SHP77 (cell line): Measurements from ENCODE around the gene GRIP2.

Experiments used
- DNase-seq, 2 experiments: peaks; one replicate each; lab custom pipeline; 2025; lab: John Stamatoyannopoulos, UW

The GRIP2 gene

DNA sequence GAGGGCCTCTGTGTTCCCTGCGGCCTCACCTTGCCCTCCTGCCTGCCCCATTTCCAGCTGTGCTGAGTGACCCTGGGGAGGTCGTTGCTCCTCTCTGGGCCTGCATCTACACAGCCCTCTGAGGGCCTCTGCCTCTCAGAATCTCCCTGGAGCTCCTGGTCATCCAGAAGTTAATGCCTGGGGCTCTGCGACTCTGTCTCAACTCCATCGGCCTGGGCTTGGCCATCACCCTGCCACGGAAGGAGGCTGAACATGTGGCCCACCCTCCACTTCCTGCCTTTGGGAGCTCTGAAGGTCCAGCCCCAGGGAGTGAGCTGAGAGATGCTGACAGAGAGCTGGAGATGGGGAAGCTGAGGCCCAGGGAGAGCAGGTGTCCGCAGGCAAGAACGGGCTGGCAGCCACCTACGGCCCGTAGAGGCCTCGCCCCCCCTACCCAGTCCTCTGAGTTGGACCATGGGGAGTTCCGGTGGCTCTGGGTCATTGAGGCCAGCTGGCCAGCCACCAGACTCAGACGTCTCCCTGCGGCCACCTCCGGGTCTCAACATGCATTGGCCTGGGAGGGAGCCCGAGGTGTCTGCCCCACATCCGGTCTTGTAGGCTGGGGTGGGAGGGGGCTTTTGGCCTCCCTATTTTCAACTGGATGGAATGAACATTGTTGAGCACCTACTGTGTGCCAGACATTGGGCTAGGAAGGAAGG lies 34.2 kb downstream of the GRIP2 start:
- DNase-seq: no peak

DNA sequence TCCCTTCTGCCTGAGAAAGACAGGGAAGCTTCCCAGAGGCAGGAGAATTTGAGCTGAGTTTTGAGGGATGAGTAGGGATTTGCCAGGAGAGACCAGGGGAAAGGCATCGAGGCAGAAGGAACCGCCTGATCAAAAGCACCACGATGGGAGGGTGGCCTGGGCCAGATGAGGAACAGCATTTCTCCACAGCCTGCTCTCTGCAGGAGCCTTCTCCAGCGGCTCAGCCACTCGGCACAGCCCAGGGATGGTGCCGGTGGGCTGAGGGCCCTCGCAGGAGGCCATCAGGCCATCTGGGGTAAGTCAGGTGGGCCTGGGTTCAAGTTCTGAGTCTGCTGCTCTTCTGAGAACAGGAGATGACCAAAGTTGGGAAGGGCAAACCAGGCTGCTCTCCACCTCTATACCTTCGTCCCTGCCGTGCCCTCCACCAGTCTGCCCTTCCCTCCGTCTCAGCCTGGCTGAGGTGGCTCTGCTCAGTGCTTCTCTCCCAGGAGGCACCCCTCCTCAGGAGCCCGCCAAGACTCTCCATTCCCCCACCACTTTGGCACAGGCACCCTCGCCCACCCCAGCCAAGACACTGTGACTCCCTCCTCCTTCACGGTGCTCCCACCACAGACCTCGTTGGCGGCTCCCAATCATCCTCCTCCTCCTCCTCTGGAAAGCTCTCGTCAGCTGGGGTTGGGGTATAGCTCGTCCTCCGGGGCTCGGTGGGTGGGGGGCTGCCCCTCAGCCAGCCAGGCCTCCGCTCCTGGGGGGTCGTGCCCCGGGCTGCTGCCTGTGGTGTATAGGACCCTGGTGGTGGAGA lies 34.9 kb downstream of the GRIP2 start:
- DNase-seq: no peak

DNA sequence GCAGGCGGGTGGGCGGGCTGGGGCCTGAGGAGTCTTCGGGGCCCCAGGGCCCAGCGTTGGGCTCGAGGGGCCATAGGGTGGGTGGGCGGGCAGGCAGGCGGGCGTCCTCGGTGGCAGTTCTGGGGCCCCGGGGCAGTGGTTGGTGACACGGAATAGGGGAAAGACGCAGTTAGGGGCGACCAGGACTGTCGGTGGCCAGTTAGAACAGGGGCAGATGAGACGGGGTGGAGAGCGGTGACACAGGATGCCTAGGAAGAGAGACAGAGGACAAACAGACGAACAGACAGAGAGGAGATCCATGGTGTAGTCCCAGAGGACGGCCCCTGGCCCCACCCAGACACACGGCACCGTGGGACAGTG lies 36.5 kb downstream of the GRIP2 start:
- DNase-seq: no peak

DNA sequence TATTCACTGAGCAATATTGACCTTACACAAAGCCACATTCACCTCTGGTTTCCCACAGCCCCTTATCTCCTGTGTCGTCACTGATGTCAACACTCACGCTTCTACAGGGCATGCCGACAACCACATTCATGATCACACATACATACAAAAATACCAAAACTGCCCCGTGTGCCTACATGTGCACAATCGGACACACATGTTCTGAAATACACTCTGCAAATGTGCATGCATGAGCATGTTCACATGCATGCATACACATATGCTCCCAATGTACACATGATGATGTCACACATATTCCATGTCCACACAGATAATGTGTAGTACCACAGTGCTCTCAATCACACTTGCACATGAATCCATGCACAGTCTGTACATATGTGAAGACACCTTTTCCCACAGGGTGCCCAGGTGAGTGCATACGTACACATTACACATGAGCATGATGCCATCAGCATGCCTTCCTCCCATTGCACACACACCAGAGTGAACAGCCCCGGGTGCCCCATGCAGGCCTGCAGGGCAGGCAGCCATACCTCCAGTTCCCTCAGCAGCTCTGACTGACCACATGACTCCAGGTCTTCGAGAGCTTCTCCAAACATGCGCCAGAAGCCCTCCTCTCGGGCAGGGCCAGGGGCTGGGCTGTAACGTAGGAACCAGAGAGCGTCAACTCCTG lies 37.0 kb downstream of the GRIP2 start:
- DNase-seq: no peak

DNA sequence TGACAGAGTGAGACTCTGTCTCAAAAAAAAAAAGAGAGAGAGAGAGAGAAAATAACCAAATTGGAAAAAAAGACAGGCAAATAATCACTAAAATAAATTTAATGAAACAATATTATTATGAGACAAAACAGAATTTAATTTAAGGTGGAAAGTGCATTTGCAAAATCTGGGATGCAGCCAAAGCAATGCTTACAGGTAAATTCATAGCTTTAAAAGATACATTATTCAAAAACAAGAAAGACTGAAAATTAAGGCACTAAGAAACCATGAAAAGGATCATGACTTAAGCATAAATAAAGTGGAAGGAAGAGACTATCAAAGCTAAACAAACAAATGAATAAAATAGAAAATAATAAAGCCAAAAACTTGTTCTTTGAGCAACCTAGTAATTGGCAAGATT lies 37.7 kb downstream of the GRIP2 start:
- no peak for DNase-seq

DNA sequence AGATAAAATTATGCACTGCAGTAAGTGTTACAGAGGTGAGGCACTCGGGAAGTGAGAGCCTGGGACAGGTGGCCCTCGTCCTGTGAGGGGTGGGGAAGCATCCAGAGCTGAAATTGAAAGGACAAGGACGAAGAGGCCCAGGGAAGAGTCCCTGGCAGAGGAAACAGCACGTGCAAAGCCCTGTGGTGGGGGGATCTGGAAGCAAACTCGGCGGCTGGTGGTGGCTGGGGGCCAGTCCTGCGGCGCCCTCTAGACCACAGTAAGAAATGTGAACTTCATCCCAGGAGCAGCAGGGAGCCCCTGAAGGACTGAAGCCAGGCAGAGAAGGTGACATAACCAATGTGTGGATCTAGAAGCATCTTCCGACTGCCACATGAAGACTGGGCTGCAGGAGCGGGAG lies 42.8 kb downstream of the GRIP2 start:
- no peak for DNase-seq

DNA sequence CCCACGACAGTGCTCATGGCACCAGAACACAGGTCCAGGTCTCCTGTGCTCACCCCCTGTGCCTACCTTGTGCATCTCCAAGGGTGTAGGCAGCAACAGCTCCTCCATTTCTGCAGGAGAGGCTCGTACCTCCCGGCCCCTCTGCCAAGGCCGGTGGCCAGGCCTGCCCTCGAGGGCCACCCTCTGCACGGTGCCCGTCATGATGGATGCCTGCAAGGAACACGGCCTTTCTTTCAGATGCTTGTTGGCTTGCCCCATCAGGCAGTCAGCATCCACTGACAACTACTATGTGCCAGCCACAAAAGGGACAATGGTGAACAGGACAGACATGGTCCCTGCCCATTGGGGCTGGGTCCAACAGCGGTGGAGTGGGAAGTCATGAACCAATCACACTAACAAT lies 43.8 kb downstream of the GRIP2 start:
- DNase-seq: no peak

DNA sequence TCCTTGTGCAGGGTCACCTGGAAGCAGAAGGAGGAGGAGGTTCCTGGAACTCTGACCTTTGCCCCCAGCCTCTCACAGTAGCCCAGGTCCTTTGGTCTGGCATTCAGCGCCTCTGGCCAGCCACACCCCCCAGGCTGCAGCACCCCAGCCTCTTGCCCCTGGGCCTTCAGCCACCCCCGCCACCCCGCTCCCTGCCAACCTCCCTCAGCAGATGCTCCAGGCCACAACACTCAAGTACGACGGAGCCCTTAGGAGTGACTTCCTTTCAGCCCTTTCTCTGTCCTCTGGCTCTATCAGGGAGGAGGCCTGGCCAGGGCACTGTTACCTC lies 45.2 kb downstream of the GRIP2 start:
- DNase-seq: no peak

DNA sequence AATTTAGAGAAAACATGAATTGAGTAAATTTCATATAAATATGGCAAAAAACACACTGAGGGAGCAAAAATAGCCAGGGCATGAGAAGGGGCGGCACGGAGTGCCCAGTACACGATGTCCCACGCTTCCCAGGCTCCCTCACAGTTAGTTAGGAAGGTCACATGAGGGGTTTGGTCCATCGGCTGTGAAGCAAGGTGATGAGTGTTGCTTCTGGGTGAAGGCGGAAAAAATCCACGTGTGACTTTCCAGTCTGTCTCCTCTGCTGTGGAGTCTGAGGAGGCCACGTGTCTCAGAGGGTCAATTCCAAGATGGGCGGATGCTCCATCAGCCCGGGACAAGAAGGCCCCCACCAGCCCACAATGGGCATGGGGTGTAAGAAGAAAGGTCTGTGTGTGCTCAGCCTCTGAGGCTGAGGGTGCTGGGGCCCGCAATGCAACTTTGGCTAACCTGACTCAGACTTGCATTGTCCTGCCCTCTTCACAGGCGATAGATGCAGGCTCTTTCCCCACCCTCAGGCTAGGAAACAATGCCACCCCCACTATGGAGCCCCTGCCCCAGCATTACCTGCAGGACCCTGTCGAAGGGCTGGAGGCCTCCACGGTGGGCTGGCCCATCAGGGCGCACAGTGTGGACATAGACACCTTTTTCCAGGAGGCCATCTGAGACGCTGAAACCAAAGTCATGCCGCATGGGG lies 45.7 kb downstream of the GRIP2 start:
- no peak for DNase-seq

DNA sequence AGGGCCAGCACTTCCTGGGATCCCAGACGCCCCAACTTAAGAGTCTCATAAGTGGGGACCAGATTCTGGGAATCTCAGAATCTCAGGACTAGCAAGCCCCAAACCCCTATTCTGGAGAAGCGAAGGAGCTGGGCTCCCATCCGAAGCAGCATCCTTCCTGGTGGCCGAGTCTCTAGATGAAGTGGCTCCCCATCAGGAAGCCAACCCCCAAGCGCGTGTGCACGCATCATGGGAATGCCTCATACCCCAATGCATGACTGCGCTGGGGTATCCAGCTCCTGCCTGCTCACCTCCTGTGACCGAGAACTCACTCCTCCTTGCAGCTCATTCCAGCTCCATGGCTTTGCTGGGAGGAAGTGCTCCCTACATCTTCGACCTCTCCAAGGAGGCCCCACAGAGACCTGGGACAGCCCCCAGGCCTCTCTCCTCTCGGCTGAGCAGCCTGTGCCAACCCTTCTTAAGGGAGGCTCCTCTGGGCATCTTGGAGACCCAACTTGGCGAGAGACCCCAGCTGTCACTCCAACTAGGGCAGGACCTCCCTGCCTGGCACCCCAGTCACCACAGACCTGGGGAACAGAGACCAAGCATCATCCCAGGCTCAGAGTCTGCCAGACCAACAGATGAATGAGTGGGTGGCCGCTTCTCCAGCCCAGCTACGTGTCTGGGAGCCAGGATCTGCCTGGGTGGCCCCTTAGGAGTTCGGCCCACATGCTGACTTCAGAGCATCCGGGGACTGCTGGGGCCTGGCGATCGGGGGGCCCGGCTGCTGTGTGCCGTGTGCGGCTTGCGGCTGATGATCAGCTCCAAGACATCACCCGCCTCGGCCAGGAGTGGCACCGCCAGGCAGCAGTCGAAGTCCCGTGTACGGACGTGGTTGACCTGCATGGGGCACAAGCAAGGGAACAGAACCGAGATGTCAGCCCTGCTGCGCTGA lies 46.9 kb downstream of the GRIP2 start:
- no peak for DNase-seq

DNA sequence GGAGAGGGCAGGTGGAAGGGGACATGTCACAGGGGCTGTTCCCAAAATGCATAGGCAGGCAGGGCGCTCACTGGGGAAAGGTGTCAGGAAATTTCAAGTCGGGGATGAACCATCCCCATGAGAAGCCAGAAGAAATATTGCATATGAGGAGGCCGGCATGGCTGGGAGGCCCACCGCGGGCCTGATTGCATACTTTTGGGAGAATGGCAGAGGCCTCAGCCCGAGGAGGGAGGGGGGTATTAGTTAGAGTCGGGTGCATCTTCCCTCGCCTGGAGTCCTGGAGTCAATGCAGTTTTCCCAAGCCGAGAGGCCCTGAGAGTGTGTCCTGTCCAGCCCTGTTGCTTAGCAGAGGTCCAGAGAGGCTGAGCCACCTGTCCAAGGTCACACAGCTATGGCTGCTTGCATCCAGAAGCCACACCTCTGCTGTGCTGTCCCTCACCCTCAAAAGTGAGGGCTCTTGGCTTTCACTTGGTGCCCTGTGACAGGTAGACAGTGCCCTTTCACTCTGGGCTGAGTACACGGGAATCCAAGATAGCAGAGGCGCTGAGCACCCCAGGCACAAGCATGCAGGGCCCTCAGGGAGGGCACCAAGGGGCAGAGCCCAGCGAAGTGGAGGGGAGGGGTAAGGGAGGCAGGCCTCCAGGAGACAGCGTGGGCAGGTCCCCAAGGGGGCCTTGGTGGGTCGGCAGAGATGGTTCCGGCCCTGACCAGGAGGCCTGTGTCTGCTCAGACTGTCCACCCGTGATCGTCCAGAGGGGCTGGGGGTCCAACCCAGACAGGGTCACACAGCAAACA lies 48.5 kb downstream of the GRIP2 start:
- no peak for DNase-seq

DNA sequence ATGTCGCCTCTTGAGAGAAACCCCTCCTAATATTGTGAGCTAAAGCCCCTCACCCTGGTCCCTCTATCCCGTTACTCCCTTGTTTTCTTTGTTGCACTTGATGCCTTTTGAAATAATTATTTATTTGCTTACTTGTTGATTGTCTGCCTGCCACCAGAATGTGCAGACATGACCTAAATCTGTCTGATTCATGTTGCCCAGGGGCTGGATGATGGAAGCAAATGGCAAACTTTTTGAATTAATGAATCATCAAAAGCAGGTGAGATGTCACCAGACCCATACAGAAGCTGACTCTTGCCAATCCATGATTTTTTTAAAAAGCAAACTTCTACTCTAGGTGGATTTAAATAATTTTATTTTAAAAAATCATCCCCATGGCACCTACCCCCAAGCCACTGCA lies 49.3 kb downstream of the GRIP2 start:
- DNase-seq: no peak

DNA sequence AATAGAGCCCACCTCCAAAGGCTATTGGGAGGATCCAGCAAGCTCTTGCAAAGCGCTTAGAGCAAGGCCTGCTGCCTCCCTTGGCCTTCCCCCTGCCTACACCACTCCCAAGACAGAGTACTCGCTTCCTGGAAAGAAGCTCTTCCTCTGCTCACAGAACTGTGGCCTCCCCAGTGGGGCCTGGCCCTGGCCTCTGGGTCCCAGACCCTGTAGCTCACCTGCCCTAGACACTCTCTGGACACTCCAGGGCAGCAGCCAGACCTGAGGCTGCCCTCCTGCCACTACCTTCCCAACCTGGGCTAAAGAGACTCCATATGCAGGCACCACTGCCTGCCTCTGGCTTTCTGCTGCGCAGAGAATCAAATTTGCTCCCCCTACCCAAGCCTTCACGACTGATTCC lies 49.9 kb downstream of the GRIP2 start:
- DNase-seq: no peak

DNA sequence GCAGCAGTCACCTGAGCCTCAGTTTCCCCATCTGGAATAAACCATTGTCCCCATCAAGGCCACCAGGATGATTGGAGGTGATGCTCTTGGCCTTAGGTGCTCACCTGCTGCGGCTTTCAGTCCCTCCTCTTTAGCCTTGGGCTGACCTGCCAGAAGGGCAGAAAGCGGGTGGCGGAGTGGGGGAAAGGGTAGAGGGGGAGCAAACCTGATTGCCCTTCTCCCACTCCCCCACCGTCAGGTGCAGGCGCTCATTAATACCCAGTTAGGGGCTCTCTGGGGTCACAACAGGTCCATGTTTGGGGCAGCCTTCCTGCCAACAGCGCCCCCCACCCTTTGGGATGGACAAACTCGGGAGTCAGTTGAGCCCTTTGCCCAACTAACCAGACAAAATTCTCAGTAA lies 50.5 kb downstream of the GRIP2 start:
- no peak for DNase-seq

DNA sequence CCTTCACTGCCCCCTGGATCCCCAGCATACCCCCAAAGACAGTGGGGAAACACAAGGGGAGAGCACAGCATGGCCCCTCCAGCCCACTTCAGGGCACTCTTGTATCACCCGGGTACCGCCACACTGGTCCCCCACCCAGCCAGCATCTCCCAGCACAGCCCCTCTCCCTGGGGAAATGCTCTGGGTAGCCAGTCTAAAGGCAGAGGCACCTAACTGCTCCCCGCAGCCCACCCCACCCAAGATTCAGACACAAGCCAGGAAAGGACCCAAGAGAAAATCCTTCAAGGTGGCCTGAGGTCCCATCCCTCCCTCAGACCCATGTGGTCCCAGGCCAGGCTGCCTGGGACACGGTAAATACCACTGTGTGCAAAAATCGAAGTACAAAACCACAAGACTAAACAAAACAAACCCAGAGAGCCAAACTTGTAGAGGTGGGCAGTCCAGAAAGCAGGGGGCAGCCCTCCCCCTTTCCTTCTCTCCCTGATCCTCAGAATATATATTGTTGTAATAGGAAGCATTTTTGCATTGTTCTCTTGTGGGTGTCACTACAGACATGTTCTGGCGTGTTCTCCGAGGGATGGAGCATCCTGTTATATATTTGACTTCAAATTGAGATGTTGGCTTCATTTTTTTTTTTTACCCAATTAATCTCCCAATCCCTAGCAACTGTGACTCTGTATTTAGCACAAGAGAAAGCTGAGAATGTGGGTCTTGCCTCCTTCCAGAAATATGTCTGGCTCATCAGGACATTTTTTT lies 51.7 kb downstream of the GRIP2 start:
- DNase-seq: no peak

DNA sequence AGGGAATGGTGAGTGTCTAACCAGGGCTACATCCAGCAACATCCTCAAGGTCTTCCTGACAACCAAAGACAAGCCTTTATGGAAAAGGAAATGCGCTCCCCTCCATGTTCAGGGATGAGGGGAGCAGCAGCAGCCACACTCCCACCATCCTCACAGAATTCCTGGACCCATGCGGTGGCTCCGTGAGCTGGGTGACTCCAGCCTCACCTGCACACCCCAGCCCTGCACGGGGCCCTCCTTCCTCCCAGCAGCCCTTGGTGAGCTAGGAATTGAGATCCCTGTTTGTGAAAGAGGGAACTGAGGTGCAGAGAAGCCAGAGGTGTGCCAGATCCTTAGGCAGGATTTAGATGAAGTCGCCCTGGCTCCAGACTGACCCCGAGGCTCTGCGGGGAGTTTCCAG lies 52.3 kb downstream of the GRIP2 start:
- no peak for DNase-seq

DNA sequence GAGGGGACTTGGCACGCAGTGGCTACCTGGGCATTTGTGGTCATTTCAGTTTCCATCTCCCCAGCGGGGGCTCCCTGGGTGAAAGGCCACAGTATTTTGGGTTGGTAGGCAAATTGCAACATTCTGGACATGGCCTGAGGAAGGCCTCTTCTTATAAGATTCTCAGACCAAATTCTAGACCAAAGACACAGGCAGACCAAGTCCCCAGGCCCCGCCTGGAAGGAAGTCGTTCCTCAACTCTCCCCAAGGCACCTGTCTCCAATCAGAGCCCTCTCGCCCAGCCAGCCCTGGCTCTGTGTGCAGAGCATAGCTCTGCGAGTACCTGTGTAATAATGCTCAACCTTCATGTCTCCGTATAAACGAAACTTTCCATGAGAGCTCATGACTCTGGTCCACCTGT lies 53.1 kb downstream of the GRIP2 start:
- no peak for DNase-seq

DNA sequence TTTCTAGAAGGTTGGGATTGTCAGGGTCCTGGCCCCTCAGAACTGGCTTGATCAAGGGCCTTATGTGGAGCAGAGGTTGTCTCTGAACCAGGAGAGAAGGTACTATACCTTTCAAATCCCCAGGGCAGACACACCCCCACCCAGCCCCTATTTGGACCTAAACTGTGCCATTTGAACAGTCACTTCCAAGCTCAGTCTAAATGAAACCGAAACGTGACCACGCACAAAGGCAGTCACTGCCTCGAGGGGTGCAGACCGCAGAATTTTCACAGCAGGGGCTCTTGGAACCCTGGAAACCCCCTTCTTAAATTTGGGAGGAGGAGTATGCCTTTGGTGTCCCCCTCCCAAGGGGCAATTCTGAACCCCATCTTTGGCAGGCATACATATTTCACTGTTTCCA lies 53.7 kb downstream of the GRIP2 start:
- no peak for DNase-seq

DNA sequence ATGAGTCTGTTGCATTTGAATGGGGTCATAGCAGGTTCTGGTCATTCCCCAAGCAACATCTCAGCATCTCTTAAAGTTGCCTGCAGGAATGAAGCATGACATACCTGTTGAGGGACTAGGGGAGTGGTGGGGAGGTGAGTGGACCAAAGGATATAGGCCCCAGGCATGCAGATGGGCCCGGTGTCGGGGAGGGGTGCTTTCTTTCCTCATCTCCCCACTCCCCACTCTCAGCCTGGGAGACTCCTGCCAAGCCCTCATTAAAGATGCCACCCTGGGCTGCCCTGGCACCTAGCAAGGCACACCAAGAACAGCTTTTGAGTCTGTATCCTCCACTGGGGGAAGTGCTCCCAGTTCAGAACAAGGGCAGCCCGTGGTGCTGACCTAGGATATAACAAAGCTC lies 54.2 kb downstream of the GRIP2 start:
- no peak for DNase-seq

DNA sequence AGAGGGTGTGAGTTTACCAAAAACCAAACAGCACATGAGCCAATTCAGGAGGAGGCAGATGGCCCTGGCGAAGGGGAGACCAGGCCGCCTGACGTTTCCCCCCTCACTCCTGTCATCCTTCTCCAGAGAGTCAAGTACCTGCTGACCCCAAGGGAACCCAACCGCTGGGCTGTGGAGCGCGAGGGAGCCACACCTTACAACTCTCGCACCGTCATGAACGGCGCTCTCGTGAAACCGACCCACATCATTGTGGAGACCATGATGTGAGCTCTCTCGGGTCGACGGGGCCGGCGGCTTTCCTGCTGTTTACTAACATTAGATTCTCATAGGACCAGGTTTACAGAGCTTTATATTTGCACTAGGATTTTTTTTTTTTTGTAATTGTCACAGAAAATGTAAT lies 55.4 kb downstream of the GRIP2 start:
- no peak for DNase-seq
